SK-N-DZ (cell line): ENCODE data around the gene APOH.
A peak's percentile ranks its signal among the peaks of the same experiment; 100 is the strongest.

Experiments used
- DNase-seq: peaks from one replicate; pipeline ENCODE4 v3.0.0-alpha.2; 2015; ENCODE audit warnings: low spot score

Gene APOH

GRCh38 chr17:66235377-66235994 is 6.3 kb upstream of the APOH start:
- DNase-seq, result no peak

- no peak for DNase-seq
Measured at GRCh38 chr17:66234611-66235010, 5.4 kb upstream of the APOH start.

- no peak for DNase-seq
Measured at GRCh38 chr17:66233023-66233753, 4.0 kb upstream of the APOH start.

- DNase-seq, result no peak
Measured at GRCh38 chr17:66230922-66231591, 1.8 kb upstream of the APOH start.

GRCh38 chr17:66229783-66230538 is 746 bp upstream of the APOH start:
- DNase-seq, result no peak

- no peak for DNase-seq
Measured at GRCh38 chr17:66227212-66228045, 1.8 kb downstream of the APOH start.

GRCh38 chr17:66222798-66223350 is 6.3 kb downstream of the APOH start:
- DNase-seq, result no peak

GRCh38 chr17:66221755-66222530 is 7.3 kb downstream of the APOH start:
- no peak for DNase-seq

GRCh38 chr17:66221343-66221742 is 7.9 kb downstream of the APOH start:
- no peak for DNase-seq

GRCh38 chr17:66220079-66220835 is 9.0 kb downstream of the APOH start:
- DNase-seq, result no peak

GRCh38 chr17:66215529-66215911 is 13.7 kb downstream of the APOH start:
- no peak for DNase-seq

- DNase-seq, result no peak
Measured at GRCh38 chr17:66214884-66215528, 14.2 kb downstream of the APOH start.

GRCh38 chr17:66211047-66211810 is 18.0 kb downstream of the APOH start:
- DNase-seq, result no peak

- DNase-seq, result no peak
Measured at GRCh38 chr17:66210208-66210574, 19.0 kb downstream of the APOH start.

- DNase-seq, result no peak
Measured at GRCh38 chr17:66207936-66208335, 21.3 kb downstream of the APOH start.

GRCh38 chr17:66203274-66204015 is 25.8 kb downstream of the APOH start:
- no peak for DNase-seq

- peak; percentile 72 for DNase-seq
Measured at GRCh38 chr17:66200685-66201092, 28.5 kb downstream of the APOH start.
